ENCODE results near the gene MPV17. TPM values are rescaled to one million over a fixed set of nuclear protein-coding genes. Genes with fewer than 3 reads are reported as not detected.

The MPV17 gene
- total and polyA plus RNA-seq, 2 donors (not counting 1 experiment from before 2014, with no cell fraction given) = 103 to 137 TPM

DNA sequence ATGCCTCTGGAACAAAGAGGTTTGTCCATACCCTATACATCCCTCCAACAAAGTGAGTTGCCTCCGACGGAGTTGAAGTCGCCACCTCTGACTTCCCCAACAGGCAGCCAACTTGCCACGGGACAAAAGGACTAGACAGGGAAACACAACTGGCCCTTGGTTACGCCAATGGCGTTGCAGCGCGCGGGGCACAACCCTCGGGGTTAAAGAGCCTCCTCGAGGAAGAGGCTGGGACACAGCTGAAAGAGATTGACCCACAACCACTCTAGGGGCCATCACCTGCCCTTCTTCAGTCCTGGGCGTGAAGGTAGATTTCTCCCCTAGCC, 33.1 kb upstream of the MPV17 start:
- TF ChIP-seq, protein P1, sequence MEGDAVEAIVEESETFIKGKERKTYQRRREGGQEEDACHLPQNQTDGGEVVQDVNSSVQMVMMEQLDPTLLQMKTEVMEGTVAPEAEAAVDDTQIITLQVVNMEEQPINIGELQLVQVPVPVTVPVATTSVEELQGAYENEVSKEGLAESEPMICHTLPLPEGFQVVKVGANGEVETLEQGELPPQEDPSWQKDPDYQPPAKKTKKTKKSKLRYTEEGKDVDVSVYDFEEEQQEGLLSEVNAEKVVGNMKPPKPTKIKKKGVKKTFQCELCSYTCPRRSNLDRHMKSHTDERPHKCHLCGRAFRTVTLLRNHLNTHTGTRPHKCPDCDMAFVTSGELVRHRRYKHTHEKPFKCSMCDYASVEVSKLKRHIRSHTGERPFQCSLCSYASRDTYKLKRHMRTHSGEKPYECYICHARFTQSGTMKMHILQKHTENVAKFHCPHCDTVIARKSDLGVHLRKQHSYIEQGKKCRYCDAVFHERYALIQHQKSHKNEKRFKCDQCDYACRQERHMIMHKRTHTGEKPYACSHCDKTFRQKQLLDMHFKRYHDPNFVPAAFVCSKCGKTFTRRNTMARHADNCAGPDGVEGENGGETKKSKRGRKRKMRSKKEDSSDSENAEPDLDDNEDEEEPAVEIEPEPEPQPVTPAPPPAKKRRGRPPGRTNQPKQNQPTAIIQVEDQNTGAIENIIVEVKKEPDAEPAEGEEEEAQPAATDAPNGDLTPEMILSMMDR (IDR thresholded peaks at IDR 0.05) = no peak
- TF ChIP-seq EZH2 (IDR thresholded peaks at IDR 0.05; ENCODE audit: borderline replicate concordance, insufficient read depth, low read depth, low read length, poor library complexity, severe bottlenecking) = no peak
- ChIA-PET POLR2A (interaction anchor here (0.6 to 2.9 kb wide), 4 partner anchors 15 to 144 kb away, joined by 4 to 34 read pairs (median 7); partner anchors contain the start of genes ATRAID, EIF2B4, MPV17 and SLC5A6), CTCF (interaction anchor here (1.0 to 2.0 kb wide), 3 partner anchors 13 to 53 kb away, joined by 4 to 14 read pairs (median 8); partner anchors contain the start of genes EIF2B4, PPM1G and SNX17)
- ATAC-seq (ENCODE audit: low read depth) (no peak), DNase-seq (no peak)
- Histone ChIP-seq H3K27ac (ENCODE audit: low read length in 2 of 2) (peak overlapping the region; percentile 86 to 88), H3K4me2 (replicated peaks; ENCODE audit: low read depth, low read length, poor library complexity, severe bottlenecking) (peak overlapping the region; percentile 95), H3K27me3 (replicated peaks in 1 of 4; ENCODE audit: control extremely low read depth in 1 of 4, control insufficient read depth in 3 of 4, insufficient read depth in 4 of 4, low read length in 3 of 4) (no peaks in the 10 kb centered on the region), H3K36me3 (replicated peaks in 1 of 2; ENCODE audit: control extremely low read depth in 1 of 2, control insufficient read depth in 1 of 2, extremely low read depth in 1 of 2, insufficient read depth in 2 of 2, low read length in 1 of 2) (no peaks in the 10 kb centered on the region), H3K9me3 (ENCODE audit: control extremely low read depth in 1 of 3, control insufficient read depth in 2 of 3, insufficient read depth in 1 of 3, low read length in 2 of 3) (no peaks in the 10 kb centered on the region), H2AFZ (ENCODE audit: insufficient read depth, low read depth, low read length, poor library complexity, severe bottlenecking) (peak overlapping the region; percentile 98), H3K9ac (ENCODE audit: low read length) (peak overlapping the region; percentile 78), H4K20me1 (ENCODE audit: control insufficient read depth, insufficient read depth, low read length, poor library complexity, severe bottlenecking) (peaks cover 22% of the 10 kb centered on the region), H3K4me1 (ENCODE audit: control insufficient read depth in 2 of 2, insufficient read depth in 2 of 2, low read length in 2 of 2) (peaks cover 18 to 25% of the 10 kb centered on the region in 2 donors), H3K79me2 (ENCODE audit: control insufficient read depth, insufficient read depth, low read length) (peaks cover 65% of the 10 kb centered on the region), H3K4me3 (ENCODE audit: control extremely low read depth in 1 of 5, extremely low read depth in 1 of 5, insufficient read depth in 1 of 5, low read depth in 2 of 5, low read length in 4 of 5) (peak overlapping the region; percentile 64 to 90 (median 82))
- no peaks in the 10 kb centered on the region for H3K27me3 Mint-ChIP-seq
- 0% methylated on average over 12 of the region's 12 CpGs for WGBS (ENCODE audit: insufficient coverage)
- H3K4me3 Mint-ChIP-seq = peak overlapping the region; percentile 97
- no peaks in the 10 kb centered on the region for H3K9me3 Mint-ChIP-seq (ENCODE audit: insufficient read depth)
- H3K27ac Mint-ChIP-seq = peak overlapping the region; percentile 99
- peaks cover 50% of the 10 kb centered on the region for H3K4me1 Mint-ChIP-seq
- intact Hi-C loops (cut with micrococcal nuclease) = loop anchor here (1.0 to 5.0 kb wide), 8 partner anchors 14 to 1396 kb away; partner anchors contain the start of genes CAD, EIF2B4, MPV17 and NRBP1

DNA sequence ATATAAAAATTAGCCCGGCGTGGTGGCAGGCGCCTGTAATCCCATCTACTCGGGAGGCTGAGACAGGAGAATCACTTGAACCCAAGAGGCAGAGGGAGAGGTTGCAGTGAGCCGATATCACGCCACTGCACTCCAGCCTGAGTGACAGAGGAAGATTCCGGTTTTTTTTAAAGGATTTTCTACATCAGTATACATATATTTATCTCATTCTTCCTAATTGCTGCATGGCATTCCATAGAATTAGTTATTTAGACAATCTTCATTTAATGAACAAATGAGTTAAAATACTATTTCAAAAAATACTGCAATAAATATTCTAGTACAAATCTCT, 31.7 kb upstream of the MPV17 start:
- H4K20me1 ChIP-seq (ENCODE audit: control insufficient read depth, insufficient read depth, low read length, poor library complexity, severe bottlenecking) = peaks cover 32% of the 10 kb centered on the region
- no peak overlapping the region for H3K4me3 Mint-ChIP-seq
- POLR2A ChIA-PET = no interaction called here
- no peaks in the 10 kb centered on the region for H3K9me3 Mint-ChIP-seq (ENCODE audit: insufficient read depth)
- H3K36me3 ChIP-seq (replicated peaks in 1 of 2; ENCODE audit: control extremely low read depth in 1 of 2, control insufficient read depth in 1 of 2, extremely low read depth in 1 of 2, insufficient read depth in 2 of 2, low read length in 1 of 2) = peaks cover 0 to 4% of the 10 kb centered on the region in 2 experiments
- peaks cover 18 to 25% of the 10 kb centered on the region in 2 donors for H3K4me1 ChIP-seq (ENCODE audit: control insufficient read depth in 2 of 2, insufficient read depth in 2 of 2, low read length in 2 of 2)
- no peak for ATAC-seq (ENCODE audit: low read depth)
- H3K27ac ChIP-seq (ENCODE audit: low read length in 2 of 2) = no peak overlapping the region
- no peaks in the 10 kb centered on the region for H3K9me3 ChIP-seq (ENCODE audit: control extremely low read depth in 1 of 3, control insufficient read depth in 2 of 3, insufficient read depth in 1 of 3, low read length in 2 of 3)
- no peaks in the 10 kb centered on the region for H3K27me3 Mint-ChIP-seq
- CTCF ChIA-PET = interaction anchor here (1.5 kb wide), 1 partner anchor 15 kb away, joined by 5 read pairs; the partner anchor contains the start of gene EIF2B4
- no peak overlapping the region for H3K4me2 ChIP-seq (replicated peaks; ENCODE audit: low read depth, low read length, poor library complexity, severe bottlenecking)
- no peaks in the 10 kb centered on the region for H3K27me3 ChIP-seq (replicated peaks in 1 of 4; ENCODE audit: control extremely low read depth in 1 of 4, control insufficient read depth in 3 of 4, insufficient read depth in 4 of 4, low read length in 3 of 4)
- peaks cover 80% of the 10 kb centered on the region for H3K79me2 ChIP-seq (ENCODE audit: control insufficient read depth, insufficient read depth, low read length)
- TF ChIP-seq, protein P1 (IDR thresholded peaks at IDR 0.05) = no peak
- no peak for TF ChIP-seq EZH2 (IDR thresholded peaks at IDR 0.05; ENCODE audit: borderline replicate concordance, insufficient read depth, low read depth, low read length, poor library complexity, severe bottlenecking)
- H3K9ac ChIP-seq (ENCODE audit: low read length) = no peak overlapping the region
- peaks cover 56% of the 10 kb centered on the region for H3K4me1 Mint-ChIP-seq
- 93% methylated on average over 4 of the region's 7 CpGs for WGBS (ENCODE audit: insufficient coverage)
- no peak for DNase-seq
- intact Hi-C loops (cut with micrococcal nuclease) = no loop called here
- no peak overlapping the region for H2AFZ ChIP-seq (ENCODE audit: insufficient read depth, low read depth, low read length, poor library complexity, severe bottlenecking)
- no peak overlapping the region for H3K4me3 ChIP-seq (ENCODE audit: control extremely low read depth in 1 of 5, extremely low read depth in 1 of 5, insufficient read depth in 1 of 5, low read depth in 2 of 5, low read length in 4 of 5)
- no peak overlapping the region for H3K27ac Mint-ChIP-seq

All from B cell (primary cell).